Measurements from ENCODE around the gene ZBTB40. TPM values are rescaled to one million over a fixed set of nuclear protein-coding genes. Genes with fewer than 3 reads are reported as not detected.

Gene ZBTB40
- total and polyA plus RNA-seq, 9 of the 15 experiments (the other 6 are each of a cell fraction or from before 2014, with no cell fraction given) = 2.6 to 26.0 (median 18.8) TPM

DNA sequence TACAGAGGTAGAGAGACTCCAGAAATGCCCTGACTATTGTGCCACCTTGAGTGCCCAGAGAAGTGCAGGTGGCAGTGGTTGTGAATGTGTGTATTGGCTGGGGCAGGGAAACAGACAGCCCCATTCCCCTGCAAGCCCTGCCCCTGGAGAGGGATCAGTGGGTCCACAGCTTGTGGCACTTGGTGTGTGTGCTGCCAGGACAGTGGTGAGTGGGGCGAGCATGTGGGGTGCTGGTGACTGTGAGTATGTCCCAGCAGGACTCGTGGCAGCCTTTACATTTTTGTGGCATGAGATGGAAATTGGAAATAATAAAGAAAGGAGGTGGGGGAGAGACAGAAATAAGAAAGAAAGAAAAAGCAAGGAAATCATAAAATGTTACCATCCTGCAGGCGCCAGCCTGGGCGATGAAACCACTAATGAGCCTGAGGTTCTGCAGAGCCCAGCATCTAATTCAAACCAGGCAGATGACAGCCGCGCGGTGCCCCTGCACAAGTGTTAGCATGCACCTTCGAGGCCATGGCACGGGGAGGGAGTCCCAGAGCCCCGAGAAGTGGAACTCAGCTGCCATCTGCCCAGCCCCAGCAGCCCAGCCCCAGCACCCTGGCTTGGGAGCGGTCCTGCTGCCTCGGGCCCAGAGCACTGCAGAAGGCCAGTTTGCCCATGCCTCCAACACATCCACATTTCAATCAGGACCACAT, 49.1 kb upstream of the ZBTB40 start (continued):
- TF ChIP-seq RBM25 (IDR thresholded peaks at IDR 0.05; ENCODE audit: low read depth, low read length, severe bottlenecking) (no peak), MAFG (tag; conservative IDR thresholded peaks at IDR 0.05) (no peak), KAT7 (CRISPR knock-in tag; IDR thresholded peaks at IDR 0.05; ENCODE audit: borderline replicate concordance) (no peak), PML (IDR thresholded peaks at IDR 0.05; ENCODE audit: low read length) (no peak), TAF9B (IDR thresholded peaks at IDR 0.05; ENCODE audit: partially characterized antibody) (no peak), BRD9 (IDR thresholded peaks at IDR 0.05; ENCODE audit: low read depth, partially characterized antibody) (no peak), RFX5 (IDR thresholded peaks at IDR 0.05; ENCODE audit: low read depth, low read length) (no peak), RHOXF2B (CRISPR knock-in tag; conservative IDR thresholded peaks at IDR 0.05) (no peak), ZBTB1 (CRISPR knock-in tag; IDR thresholded peaks at IDR 0.05; ENCODE audit: borderline replicate concordance, low read depth) (no peak), MIER1 (IDR thresholded peaks at IDR 0.05; ENCODE audit: low read depth) (no peak), CAMTA2 (CRISPR knock-in tag; conservative IDR thresholded peaks at IDR 0.05) (no peak), CEBPG (CRISPR knock-in tag; IDR thresholded peaks at IDR 0.05) (no peak), CEBPG (tag; conservative IDR thresholded peaks at IDR 0.05 in 1 of 2, IDR thresholded peaks at IDR 0.05 in 1 of 2) (no peak), MTA2 (IDR thresholded peaks at IDR 0.05; ENCODE audit: low read depth) (no peak)
- TF ChIP-seq, protein P1, sequence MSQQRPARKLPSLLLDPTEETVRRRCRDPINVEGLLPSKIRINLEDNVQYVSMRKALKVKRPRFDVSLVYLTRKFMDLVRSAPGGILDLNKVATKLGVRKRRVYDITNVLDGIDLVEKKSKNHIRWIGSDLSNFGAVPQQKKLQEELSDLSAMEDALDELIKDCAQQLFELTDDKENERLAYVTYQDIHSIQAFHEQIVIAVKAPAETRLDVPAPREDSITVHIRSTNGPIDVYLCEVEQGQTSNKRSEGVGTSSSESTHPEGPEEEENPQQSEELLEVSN (IDR thresholded peaks at IDR 0.05; ENCODE audit: borderline replicate concordance in 1 of 2, extremely low read depth in 1 of 2, insufficient read depth in 1 of 2, insufficient read length in 1 of 2, low read depth in 1 of 2, low read length in 1 of 2, poor library complexity in 1 of 2, severe bottlenecking in 1 of 2) = no peak
- TF ChIP-seq, protein P2, sequence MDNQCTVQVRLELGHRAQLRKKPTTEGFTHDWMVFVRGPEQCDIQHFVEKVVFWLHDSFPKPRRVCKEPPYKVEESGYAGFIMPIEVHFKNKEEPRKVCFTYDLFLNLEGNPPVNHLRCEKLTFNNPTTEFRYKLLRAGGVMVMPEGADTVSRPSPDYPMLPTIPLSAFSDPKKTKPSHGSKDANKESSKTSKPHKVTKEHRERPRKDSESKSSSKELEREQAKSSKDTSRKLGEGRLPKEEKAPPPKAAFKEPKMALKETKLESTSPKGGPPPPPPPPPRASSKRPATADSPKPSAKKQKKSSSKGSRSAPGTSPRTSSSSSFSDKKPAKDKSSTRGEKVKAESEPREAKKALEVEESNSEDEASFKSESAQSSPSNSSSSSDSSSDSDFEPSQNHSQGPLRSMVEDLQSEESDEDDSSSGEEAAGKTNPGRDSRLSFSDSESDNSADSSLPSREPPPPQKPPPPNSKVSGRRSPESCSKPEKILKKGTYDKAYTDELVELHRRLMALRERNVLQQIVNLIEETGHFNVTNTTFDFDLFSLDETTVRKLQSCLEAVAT (IDR thresholded peaks at IDR 0.05) = no peak
- TF ChIP-seq, protein P3, sequence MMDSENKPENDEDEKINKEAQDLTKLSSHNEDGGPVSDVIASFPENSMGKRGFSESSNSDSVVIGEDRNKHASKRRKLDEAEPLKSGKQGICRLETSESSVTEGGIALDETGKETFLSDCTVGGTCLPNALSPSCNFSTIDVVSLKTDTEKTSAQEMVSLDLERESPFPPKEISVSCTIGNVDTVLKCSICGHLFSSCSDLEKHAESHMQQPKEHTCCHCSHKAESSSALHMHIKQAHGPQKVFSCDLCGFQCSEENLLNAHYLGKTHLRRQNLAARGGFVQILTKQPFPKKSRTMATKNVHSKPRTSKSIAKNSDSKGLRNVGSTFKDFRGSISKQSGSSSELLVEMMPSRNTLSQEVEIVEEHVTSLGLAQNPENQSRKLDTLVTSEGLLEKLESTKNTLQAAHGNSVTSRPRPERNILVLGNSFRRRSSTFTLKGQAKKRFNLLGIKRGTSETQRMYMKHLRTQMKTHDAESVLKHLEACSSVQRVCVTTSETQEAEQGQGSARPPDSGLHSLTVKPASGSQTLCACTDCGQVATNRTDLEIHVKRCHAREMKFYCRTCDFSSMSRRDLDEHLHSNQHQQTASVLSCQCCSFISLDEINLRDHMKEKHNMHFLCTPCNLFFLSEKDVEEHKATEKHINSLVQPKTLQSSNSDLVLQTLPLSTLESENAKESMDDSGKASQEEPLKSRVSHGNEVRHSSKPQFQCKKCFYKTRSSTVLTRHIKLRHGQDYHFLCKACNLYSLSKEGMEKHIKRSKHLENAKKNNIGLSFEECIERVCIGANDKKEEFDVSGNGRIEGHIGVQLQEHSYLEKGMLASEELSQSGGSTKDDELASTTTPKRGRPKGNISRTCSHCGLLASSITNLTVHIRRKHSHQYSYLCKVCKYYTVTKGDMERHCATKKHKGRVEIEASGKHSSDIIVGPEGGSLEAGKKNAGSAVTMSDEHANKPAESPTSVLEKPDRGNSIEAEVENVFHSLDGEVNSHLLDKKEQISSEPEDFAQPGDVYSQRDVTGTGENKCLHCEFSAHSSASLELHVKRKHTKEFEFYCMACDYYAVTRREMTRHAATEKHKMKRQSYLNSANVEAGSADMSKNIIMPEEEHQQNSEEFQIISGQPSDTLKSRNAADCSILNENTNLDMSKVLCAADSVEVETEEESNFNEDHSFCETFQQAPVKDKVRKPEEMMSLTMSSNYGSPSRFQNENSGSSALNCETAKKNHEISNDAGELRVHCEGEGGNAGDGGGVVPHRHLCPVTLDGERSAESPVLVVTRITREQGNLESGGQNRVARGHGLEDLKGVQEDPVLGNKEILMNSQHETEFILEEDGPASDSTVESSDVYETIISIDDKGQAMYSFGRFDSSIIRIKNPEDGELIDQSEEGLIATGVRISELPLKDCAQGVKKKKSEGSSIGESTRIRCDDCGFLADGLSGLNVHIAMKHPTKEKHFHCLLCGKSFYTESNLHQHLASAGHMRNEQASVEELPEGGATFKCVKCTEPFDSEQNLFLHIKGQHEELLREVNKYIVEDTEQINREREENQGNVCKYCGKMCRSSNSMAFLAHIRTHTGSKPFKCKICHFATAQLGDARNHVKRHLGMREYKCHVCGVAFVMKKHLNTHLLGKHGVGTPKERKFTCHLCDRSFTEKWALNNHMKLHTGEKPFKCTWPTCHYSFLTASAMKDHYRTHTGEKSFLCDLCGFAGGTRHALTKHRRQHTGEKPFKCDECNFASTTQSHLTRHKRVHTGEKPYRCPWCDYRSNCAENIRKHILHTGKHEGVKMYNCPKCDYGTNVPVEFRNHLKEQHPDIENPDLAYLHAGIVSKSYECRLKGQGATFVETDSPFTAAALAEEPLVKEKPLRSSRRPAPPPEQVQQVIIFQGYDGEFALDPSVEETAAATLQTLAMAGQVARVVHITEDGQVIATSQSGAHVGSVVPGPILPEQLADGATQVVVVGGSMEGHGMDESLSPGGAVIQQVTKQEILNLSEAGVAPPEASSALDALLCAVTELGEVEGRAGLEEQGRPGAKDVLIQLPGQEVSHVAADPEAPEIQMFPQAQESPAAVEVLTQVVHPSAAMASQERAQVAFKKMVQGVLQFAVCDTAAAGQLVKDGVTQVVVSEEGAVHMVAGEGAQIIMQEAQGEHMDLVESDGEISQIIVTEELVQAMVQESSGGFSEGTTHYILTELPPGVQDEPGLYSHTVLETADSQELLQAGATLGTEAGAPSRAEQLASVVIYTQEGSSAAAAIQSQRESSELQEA (IDR thresholded peaks at IDR 0.05; ENCODE audit: low read depth) = no peak

Measured in K562 (cell line).